Measurements from ENCODE around the gene NRG3. TPM values are rescaled to one million over a fixed set of nuclear protein-coding genes. Genes with fewer than 3 reads are reported as not detected.

NRG3 gene
- total and polyA plus RNA-seq, 2 of the 4 experiments (the other 2 are of a cell fraction) = not detected

DNA sequence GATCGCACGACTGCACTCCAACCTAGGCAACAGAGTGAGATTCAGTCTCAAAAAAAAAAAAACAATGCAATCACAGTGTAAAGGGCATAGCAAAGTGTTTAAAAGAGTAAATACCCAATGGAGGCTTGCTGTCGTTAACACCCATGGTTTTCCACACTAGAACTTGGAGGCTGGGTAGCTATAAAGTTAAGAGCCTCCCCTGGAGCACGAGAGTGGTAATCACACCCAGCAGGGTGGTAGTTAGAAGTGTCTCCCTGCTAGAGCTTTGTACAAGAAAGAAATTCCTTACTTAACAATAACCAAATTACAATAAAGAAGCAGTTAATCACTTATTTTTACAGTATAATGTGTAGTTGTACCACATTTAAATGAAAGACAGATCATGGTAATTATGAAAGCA lies 1078.9 kb downstream of the NRG3 start:
- no peak overlapping the region for H3K27ac ChIP-seq (ENCODE audit: insufficient read depth, low read length)
- no peak overlapping the region for H2BK20ac ChIP-seq (ENCODE audit: low read depth, low read length)
- H3K4me1 ChIP-seq (ENCODE audit: control insufficient read depth, insufficient read depth, low read length) = no peaks in the 10 kb centered on the region
- dilution Hi-C loops (cut with HindIII; ENCODE audit: low sequenced_read_pairs, unreplicated experiment) (no loop called here), intact Hi-C loops (cut with micrococcal nuclease) (no loop called here), in situ Hi-C loops (cut with MboI; ENCODE audit: low sequenced_read_pairs) (no loop called here)
- WGBS, 2 experiments (ENCODE audit: extremely low coverage in 2 of 2, insufficient read length in 1 of 2) = no CpG with 5 or more reads among the region's 4 CpGs
- H3K4me2 ChIP-seq (ENCODE audit: low read depth, low read length) = no peak overlapping the region
- no TSS peak for BruUV-seq (replicated peaks)
- no peak for ATAC-seq (ENCODE audit: low read depth)
- no peak overlapping the region for H3K14ac ChIP-seq (replicated peaks; ENCODE audit: low read depth, low read length)
- POLR2A ChIA-PET (ENCODE audit: unreplicated experiment) = no interaction called here
- no peaks in the 10 kb centered on the region for H4K20me1 ChIP-seq (ENCODE audit: insufficient read depth, low read length)
- H4K8ac ChIP-seq (ENCODE audit: low read depth in 2 of 2, low read length in 2 of 2) = no peak overlapping the region
- no peak overlapping the region for H2BK15ac ChIP-seq (ENCODE audit: low read depth, low read length)
- H3K36me3 ChIP-seq (ENCODE audit: control insufficient read depth, insufficient read depth, low read length) = no peaks in the 10 kb centered on the region
- no peak overlapping the region for H2AK5ac ChIP-seq (ENCODE audit: low read depth, low read length)
- TF ChIP-seq RFX5 (IDR thresholded peaks at IDR 0.05; ENCODE audit: low read depth, low read length) = no peak
- no peak for TF ChIP-seq FOS (IDR thresholded peaks at IDR 0.05; ENCODE audit: low read depth, low read length)
- TF ChIP-seq, protein P1, sequence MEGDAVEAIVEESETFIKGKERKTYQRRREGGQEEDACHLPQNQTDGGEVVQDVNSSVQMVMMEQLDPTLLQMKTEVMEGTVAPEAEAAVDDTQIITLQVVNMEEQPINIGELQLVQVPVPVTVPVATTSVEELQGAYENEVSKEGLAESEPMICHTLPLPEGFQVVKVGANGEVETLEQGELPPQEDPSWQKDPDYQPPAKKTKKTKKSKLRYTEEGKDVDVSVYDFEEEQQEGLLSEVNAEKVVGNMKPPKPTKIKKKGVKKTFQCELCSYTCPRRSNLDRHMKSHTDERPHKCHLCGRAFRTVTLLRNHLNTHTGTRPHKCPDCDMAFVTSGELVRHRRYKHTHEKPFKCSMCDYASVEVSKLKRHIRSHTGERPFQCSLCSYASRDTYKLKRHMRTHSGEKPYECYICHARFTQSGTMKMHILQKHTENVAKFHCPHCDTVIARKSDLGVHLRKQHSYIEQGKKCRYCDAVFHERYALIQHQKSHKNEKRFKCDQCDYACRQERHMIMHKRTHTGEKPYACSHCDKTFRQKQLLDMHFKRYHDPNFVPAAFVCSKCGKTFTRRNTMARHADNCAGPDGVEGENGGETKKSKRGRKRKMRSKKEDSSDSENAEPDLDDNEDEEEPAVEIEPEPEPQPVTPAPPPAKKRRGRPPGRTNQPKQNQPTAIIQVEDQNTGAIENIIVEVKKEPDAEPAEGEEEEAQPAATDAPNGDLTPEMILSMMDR (conservative IDR thresholded peaks at IDR 0.05; ENCODE audit: low read depth, low read length) = no peak
- no peak for TF ChIP-seq MAFK (IDR thresholded peaks at IDR 0.05; ENCODE audit: low read depth, low read length)
- no peak for TF ChIP-seq MAZ (IDR thresholded peaks at IDR 0.05; ENCODE audit: borderline replicate concordance, low read depth, low read length)
- no peak for TF ChIP-seq NFE2L2 (IDR thresholded peaks at IDR 0.05; ENCODE audit: low read depth, low read length)
- TF ChIP-seq MXI1 (IDR thresholded peaks at IDR 0.05; ENCODE audit: borderline replicate concordance, low read depth, low read length) = no peak
- TF ChIP-seq, protein P2, sequence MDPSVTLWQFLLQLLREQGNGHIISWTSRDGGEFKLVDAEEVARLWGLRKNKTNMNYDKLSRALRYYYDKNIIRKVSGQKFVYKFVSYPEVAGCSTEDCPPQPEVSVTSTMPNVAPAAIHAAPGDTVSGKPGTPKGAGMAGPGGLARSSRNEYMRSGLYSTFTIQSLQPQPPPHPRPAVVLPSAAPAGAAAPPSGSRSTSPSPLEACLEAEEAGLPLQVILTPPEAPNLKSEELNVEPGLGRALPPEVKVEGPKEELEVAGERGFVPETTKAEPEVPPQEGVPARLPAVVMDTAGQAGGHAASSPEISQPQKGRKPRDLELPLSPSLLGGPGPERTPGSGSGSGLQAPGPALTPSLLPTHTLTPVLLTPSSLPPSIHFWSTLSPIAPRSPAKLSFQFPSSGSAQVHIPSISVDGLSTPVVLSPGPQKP (IDR thresholded peaks at IDR 0.05; ENCODE audit: borderline replicate concordance, low read depth, low read length) = no peak
- TF ChIP-seq CEBPB (IDR thresholded peaks at IDR 0.05; ENCODE audit: low read depth, low read length) = no peak
- no peak for TF ChIP-seq POLR2A (IDR thresholded peaks at IDR 0.05; ENCODE audit: low read depth, low read length)
- TF ChIP-seq CHD1 (IDR thresholded peaks at IDR 0.05; ENCODE audit: low read depth, low read length) = no peak
- no peak for TF ChIP-seq SMC3 (IDR thresholded peaks at IDR 0.05; ENCODE audit: low read depth, low read length)
- TF ChIP-seq RAD21 (IDR thresholded peaks at IDR 0.05; ENCODE audit: low read length) = no peak
- no peak for TF ChIP-seq BHLHE40 (IDR thresholded peaks at IDR 0.05; ENCODE audit: low read depth, low read length)
- TF ChIP-seq, protein P3, sequence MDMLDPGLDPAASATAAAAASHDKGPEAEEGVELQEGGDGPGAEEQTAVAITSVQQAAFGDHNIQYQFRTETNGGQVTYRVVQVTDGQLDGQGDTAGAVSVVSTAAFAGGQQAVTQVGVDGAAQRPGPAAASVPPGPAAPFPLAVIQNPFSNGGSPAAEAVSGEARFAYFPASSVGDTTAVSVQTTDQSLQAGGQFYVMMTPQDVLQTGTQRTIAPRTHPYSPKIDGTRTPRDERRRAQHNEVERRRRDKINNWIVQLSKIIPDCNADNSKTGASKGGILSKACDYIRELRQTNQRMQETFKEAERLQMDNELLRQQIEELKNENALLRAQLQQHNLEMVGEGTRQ (IDR thresholded peaks at IDR 0.05; ENCODE audit: low read depth, low read length) = no peak
- TF ChIP-seq RCOR1 (IDR thresholded peaks at IDR 0.05; ENCODE audit: insufficient replicate concordance, low read length) = no peak
- DNase-seq = no peak
- H3K23ac ChIP-seq (ENCODE audit: low read depth, low read length) = no peak overlapping the region
- H3K4ac ChIP-seq (ENCODE audit: low read depth, low read length) = no peak overlapping the region
- H3K9ac ChIP-seq (ENCODE audit: low read depth, low read length) = no peak overlapping the region
- no peak overlapping the region for H3K4me3 ChIP-seq (ENCODE audit: insufficient read depth, low read depth, low read length)
- H3K9me1 ChIP-seq (ENCODE audit: insufficient read depth, low read length) = no peaks in the 10 kb centered on the region
- H4K91ac ChIP-seq (ENCODE audit: insufficient read depth, low read depth, low read length) = no peak overlapping the region
- H2AK9ac ChIP-seq (replicated peaks; ENCODE audit: low read depth, low read length, poor library complexity) = no peak overlapping the region
- H3K56ac ChIP-seq (ENCODE audit: extremely low read depth, insufficient read depth, low read length) = no peak overlapping the region
- H3K27me3 ChIP-seq (ENCODE audit: control insufficient read depth, insufficient read depth, low read length) = no peaks in the 10 kb centered on the region
- no peak overlapping the region for H4K5ac ChIP-seq (ENCODE audit: low read depth, low read length)
- no peaks in the 10 kb centered on the region for H3K79me1 ChIP-seq (ENCODE audit: low read depth in 1 of 2, low read length in 2 of 2)
- H3K9me3 ChIP-seq (ENCODE audit: control insufficient read depth, insufficient read depth, low read length) = no peaks in the 10 kb centered on the region
- H2BK120ac ChIP-seq (ENCODE audit: low read depth, low read length) = no peak overlapping the region
- no peak overlapping the region for H2BK5ac ChIP-seq (ENCODE audit: low read depth, low read length, poor library complexity, severe bottlenecking)
- no peak overlapping the region for H2AFZ ChIP-seq (replicated peaks; ENCODE audit: low read length, poor library complexity)
- CTCF ChIA-PET = interaction anchor here (0.6 kb wide), 1 partner anchor 14 kb away, joined by 4 read pairs; no protein-coding TSS in a partner anchor
- no peak overlapping the region for H3K18ac ChIP-seq (ENCODE audit: low read depth, low read length)

All from IMR-90 (cell line).